NCI-H2196 (cell line): ENCODE measurements around the gene C1orf198.

ENCODE experiments used
- DNase-seq: peaks from one replicate; lab custom pipeline; 2025; ENCODE audit not compliant: unreplicated experiment; lab: John Stamatoyannopoulos, UW

The C1orf198 gene

GRCh38 chr1:230867903-230868735, at the start of gene C1orf198:
Gene C1orf198, minus strand, starts transcription at chr1:230868521. Its CDS starts 9 bp downstream, at chr1:230868512.
- peak; percentile 69 for DNase-seq

DNA sequence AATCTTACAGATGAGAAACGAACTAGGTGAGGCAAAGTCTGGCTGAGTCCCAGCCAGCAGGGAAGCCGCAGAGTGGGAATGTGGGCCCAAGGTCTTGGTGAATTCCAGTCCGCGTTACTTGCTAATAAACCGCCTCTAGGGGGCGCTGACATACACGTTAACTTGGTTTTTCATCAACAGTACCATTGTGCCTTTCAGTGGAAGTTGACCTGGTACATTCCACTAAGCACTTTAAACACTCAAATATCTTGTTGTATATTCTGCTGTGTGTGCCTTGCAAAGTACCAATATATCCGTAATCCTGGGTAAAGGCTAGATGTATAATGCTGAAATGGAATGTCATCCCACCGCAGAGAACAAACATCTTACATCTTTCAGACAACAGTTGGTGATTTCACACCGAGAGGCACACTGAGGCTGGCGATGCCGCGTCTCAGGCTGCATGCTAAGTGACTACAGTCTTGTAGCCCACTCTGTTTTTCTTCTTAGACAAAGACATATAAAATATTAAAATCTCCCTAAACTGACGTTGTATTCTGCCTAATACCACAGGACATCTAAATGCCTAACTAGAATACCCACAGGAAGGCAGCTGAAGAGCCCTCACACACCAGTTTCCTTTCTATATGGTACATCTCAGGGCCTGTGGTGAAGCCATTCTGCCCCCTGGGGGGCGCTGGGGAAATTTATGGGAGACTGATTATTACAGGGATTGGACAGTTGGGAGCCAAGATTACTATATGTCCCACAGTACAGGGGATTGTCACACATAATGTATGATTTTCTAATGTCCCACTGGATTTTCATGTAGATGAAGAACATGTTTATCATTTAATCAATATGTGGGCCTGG, 49.2 kb upstream of the C1orf198 start:
- DNase-seq = peak; percentile 67

DNA sequence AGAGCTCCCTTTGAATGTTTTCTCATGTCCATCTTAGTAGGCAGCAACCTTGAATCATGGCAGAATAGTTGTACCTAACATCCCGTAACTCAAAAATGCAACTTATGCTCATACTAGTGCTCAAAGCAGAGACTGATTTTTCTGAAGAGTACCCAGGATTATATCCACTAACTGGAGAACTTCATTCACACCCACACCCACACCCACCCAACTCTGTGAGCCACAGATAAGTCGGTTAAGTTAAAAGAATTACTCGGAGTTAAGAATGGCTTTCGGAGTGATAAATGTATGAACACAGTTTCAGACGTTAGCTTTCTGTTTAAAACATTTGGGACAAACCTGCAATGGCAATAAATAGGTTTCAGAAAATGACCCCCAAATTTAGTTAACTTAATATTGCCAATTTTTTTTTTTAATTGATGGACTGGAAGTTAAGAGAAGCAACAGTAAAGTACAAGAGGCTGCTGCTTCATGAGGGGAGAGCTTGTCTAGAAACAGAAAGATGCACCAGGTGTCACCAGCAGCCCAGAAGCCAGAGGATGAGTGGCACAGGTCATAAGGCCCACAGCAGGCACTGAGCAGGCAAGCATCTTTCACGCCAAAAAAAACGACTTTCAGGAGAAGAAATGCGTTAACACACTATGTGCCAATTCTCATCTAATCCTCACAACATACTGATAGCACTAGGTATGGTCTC, 48.4 kb upstream of the C1orf198 start:
- no peak for DNase-seq

DNA sequence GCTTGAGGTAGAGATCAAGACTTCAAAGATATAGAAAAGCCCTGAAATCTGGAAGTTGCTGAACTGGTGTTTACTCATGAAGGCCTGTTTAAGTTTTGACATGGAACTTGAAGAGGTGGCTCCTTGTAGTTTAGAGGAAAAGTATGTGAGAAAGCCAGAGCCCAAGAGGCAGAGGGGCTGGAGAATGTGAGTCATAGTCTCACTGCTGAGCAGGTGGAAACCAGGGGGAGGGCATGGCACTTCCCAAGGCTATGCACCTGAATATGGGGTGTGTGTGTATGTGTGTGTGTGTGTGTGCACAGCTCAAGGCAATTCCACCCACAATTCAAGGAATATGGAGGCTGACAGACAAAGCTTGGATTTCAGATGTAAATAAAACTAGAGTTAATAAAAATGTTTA, 46.8 kb upstream of the C1orf198 start:
- DNase-seq = no peak

- DNase-seq = no peak
Observed at GRCh38 chr1:230913496-230913895, 45.2 kb upstream of the C1orf198 start.

GRCh38 chr1:230910755-230911117, 42.4 kb upstream of the C1orf198 start:
- DNase-seq = no peak

GRCh38 chr1:230909974-230910754, 41.8 kb upstream of the C1orf198 start:
- DNase-seq = no peak

GRCh38 chr1:230907472-230908205, 39.3 kb upstream of the C1orf198 start:
- DNase-seq = no peak

DNA sequence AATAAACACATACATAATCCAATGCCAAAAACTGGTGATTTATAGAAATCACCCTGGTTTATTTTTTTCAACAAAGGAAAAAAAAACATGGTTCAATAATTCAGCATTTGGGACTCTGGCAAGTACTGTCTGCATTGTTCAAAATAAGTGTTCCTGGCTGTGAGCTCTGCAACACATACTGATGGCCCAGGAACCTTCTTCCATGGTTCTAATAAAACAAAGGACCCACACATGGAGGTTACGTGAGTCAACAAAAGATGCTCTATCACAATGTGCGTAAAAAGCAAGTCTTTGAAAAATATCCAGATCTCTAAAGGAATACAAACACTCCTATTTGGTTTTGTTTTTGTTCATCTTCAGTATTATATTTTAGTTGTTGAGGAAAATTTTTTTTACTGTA, 37.9 kb upstream of the C1orf198 start:
- DNase-seq = no peak

- DNase-seq = no peak
Observed at GRCh38 chr1:230905733-230906132, 37.4 kb upstream of the C1orf198 start.

- DNase-seq = no peak
Observed at GRCh38 chr1:230902349-230902923, 34.1 kb upstream of the C1orf198 start.

- no peak for DNase-seq
Observed at GRCh38 chr1:230901671-230902070, 33.4 kb upstream of the C1orf198 start.

GRCh38 chr1:230900984-230901383, 32.7 kb upstream of the C1orf198 start:
- no peak for DNase-seq

- no peak for DNase-seq
Observed at GRCh38 chr1:230899841-230900251, 31.5 kb upstream of the C1orf198 start.

GRCh38 chr1:230898748-230899147, 30.4 kb upstream of the C1orf198 start:
- DNase-seq = no peak

DNA sequence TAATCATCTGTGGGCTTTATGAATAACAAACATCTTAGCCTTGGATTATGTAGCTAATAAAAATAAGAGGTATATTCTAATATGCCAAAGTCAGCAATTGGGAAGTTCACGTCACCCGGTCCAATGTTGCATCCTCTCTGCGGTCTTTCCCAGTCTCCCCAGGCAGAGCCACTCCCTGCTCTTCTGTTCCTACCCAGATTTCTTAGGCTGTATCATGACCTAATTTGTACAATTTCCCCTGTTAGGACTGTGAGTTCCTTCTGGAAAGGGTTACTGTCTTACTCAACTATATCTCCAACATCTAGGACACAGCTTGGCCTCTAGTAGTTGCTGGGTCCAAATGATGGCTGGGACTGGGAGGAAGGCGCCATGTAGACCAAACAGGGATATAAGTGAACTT, 29.8 kb upstream of the C1orf198 start:
- DNase-seq = no peak

- DNase-seq = no peak
Observed at GRCh38 chr1:230896779-230897178, 28.5 kb upstream of the C1orf198 start.

- DNase-seq = no peak
Observed at GRCh38 chr1:230895452-230895851, 27.1 kb upstream of the C1orf198 start.

GRCh38 chr1:230894664-230895063, 26.3 kb upstream of the C1orf198 start:
- DNase-seq = no peak

DNA sequence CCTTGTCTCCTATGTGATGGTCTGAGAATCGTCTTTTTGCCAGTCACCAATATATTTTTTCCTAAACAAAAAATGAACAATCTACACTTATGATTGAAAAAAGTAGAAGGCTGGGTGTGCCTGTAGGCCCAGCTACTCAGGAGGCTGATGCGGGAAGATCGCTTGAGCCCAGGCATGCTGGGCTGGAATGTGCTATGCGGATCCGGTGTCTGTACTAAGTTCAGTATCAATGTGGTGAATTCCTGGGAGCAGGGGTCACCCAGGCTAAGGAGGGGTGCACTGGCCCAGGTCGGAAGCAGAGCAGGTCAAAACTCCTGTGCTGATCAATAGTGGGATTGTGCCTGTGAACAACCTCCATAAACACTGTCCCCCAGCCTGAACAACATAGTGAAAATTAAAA, 25.7 kb upstream of the C1orf198 start:
- no peak for DNase-seq
